Central memory CD8-positive, alpha-beta T cell (primary cell): ENCODE measurements around the gene REXO1.
A peak's percentile ranks its signal among the peaks of the same experiment; 100 is the strongest.

Experiments used
- ATAC-seq: fragments of 150-1000 bp; cut with Tn5 transposase; replicated peaks from 2 replicates; pipeline ENCODE4 v1.10.0; 2022; ENCODE audit warnings: mild to moderate bottlenecking, moderate FRiP score, moderate number of reproducible peaks; ENCODE audit not compliant: poor library complexity, severe bottlenecking; ENCODE audit errors: extremely low read depth
- DNase-seq, 2 donors: peaks; one replicate each; pipeline ENCODE4 v3.0.0; 2021; ENCODE audit warnings: low spot score in 2 of 2
- H3K27ac Mint-ChIP-seq: one replicate; pipeline ENCODE4 v1.8.0; 2022; ENCODE audit warnings: low read depth, mild to moderate bottlenecking, moderate library complexity, mixed read lengths
- H3K27me3 Mint-ChIP-seq: one replicate; pipeline ENCODE4 v1.8.0; 2022; ENCODE audit warnings: mixed read lengths
- H3K36me3 Mint-ChIP-seq: one replicate; pipeline ENCODE4 v1.8.0; 2022; ENCODE audit warnings: mild to moderate bottlenecking, moderate library complexity, mixed read lengths; ENCODE audit not compliant: insufficient read depth
- H3K4me1 Mint-ChIP-seq: one replicate; pipeline ENCODE4 v1.8.0; 2022; ENCODE audit warnings: mixed read lengths
- H3K4me3 Mint-ChIP-seq: one replicate; pipeline ENCODE4 v1.8.0; 2022; ENCODE audit warnings: mild to moderate bottlenecking, moderate library complexity, mixed read lengths
- H3K9me3 Mint-ChIP-seq: one replicate; pipeline ENCODE4 v1.8.0; 2022; ENCODE audit warnings: mixed read lengths

The REXO1 gene

DNA sequence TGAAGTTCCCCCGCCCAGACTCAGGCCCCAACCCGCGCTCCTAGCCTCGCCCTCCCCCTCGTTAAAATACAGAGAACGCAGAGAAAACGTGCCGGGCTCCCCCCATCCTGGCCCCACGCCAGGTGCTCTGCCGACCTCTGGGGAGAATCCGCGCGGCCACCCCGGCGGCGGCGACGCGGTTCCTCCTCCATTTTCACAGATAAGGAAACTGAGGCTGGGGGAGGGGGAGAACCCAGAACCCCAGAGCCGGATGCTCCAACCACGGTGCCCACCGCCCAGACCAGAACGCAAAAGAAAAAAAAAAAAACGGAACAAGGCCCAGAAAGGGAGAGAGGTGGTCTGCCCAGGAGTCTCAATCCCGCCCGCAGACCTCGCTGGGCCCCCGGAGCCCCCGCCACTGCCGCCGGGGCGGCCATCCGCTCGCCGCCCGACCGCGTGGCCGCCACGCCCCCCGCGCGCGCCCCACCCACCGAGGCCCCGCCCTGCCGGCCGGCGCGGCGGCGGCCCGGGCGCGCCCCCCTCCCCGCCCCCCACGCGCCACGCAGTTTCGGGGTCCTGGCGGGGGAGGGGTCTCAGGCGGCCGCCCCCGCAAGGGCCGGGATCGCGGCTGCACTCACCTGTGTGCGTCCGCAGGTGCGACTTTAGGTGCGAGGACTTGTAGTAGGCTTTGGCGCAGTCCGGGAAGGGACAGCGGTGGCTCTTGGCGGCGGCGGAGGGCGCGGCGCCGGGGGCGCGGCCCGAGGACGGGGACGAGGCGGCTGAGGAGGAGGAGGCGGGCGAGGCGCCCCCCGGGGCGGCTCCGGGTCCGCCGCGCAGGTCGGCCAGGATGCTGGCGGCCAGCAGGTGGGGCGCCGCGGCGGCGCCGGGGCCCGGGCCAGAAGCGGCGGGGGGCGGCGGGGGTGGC, 14.4 kb upstream of the REXO1 start:
- peak overlapping the region; percentile 95 for H3K27ac Mint-ChIP-seq
- H3K9me3 Mint-ChIP-seq: no peaks in the 10 kb centered on the region
- ATAC-seq: no peak
- peak in 1 of 2 donors; percentile 42 for DNase-seq
- H3K4me1 Mint-ChIP-seq: peaks cover 31% of the 10 kb centered on the region
- H3K27me3 Mint-ChIP-seq: no peaks in the 10 kb centered on the region
- H3K36me3 Mint-ChIP-seq: peaks cover 18% of the 10 kb centered on the region
- H3K4me3 Mint-ChIP-seq: peak overlapping the region; percentile 97

DNA sequence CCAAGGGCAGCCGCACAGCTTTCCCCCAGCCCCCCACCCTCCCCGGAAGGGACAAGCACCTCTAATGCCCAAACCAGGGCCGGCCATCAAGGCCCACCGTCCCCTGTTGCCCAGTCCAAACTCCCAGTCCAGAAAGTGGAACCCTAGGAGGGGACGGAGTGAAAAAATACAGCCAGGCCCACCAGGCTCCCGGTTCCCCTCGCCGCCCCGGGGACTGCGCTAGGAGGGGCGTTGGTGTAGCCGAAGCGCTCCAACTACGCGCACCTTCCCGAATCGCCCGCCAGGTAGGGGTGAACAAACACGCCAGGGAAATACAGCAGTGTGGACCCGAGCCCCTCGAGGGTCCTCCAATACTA, 13.8 kb upstream of the REXO1 start:
- Mint-ChIP-seq H3K9me3 (no peaks in the 10 kb centered on the region), H3K4me1 (peaks cover 31% of the 10 kb centered on the region), H3K27me3 (no peaks in the 10 kb centered on the region), H3K27ac (peak overlapping the region; percentile 95), H3K36me3 (peaks cover 21% of the 10 kb centered on the region), H3K4me3 (peak overlapping the region; percentile 97)
- DNase-seq (no peak), ATAC-seq (no peak)

DNA sequence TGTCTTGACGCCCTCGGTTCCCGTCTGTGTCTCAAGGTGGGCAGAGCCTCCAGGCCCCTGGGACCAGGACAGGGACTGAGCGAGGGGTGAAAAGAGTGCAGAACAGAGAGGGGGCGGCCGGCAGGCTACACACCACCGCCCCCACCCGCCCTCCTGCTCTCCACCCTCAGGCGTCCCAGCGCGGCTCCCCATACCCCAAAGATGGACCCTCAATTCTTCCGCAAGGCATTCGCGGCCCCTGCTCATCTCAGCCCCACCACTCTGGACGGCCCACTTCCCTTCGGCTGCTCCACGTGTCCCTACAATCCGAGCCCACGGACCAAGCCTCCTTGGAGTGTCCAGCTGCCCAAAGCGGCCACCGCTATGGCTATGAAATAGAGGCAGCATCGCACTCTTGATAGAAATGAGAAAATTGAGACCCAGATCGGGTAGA, 13.3 kb upstream of the REXO1 start:
- peaks cover 22% of the 10 kb centered on the region for H3K36me3 Mint-ChIP-seq
- no peaks in the 10 kb centered on the region for H3K9me3 Mint-ChIP-seq
- no peak for ATAC-seq
- peaks cover 31% of the 10 kb centered on the region for H3K4me1 Mint-ChIP-seq
- H3K27me3 Mint-ChIP-seq: no peaks in the 10 kb centered on the region
- DNase-seq: no peak
- H3K4me3 Mint-ChIP-seq: peak overlapping the region; percentile 97
- peak overlapping the region; percentile 95 for H3K27ac Mint-ChIP-seq

DNA sequence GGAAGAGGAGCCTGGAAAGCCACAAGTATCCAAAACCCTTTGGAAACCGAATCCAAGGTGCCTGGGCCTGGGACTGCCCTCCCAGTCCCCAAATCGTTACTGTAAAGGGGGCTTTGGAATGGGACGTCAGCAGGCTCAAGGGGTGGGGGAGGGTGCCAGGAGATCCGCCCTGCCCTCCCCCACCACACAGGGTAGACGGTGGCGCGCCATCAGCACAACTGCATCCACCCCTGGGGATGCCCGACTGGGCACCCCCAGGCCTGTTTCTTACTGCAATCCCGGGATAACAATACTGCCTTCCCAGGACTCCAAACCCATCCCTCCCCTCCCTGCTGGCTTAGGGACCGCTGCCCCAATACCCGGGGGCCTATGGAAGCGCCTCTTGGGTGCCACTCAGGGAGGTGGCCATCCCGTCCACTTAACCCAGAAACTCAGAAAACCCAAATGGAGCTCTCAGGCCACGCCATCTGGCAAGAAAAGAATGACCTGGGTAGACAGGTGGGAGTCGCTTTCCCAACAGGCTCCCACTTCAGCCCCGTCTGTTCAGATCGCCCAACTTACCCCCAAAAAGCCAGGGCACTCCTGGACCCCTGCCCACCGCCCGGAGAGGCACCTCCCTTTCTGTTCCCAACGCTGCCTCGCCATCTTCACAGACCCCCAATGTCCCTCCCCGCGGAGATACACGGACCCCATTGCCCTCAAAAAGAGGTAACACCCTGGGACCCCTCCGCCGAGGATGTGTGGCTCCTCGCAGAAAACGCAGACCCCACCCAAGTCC, 12.7 kb upstream of the REXO1 start:
- peak overlapping the region; percentile 95 for H3K27ac Mint-ChIP-seq
- DNase-seq: no peak
- H3K27me3 Mint-ChIP-seq: no peaks in the 10 kb centered on the region
- ATAC-seq: no peak
- H3K4me3 Mint-ChIP-seq: peak overlapping the region; percentile 97
- no peaks in the 10 kb centered on the region for H3K9me3 Mint-ChIP-seq
- H3K36me3 Mint-ChIP-seq: peaks cover 22% of the 10 kb centered on the region
- peaks cover 37% of the 10 kb centered on the region for H3K4me1 Mint-ChIP-seq

DNA sequence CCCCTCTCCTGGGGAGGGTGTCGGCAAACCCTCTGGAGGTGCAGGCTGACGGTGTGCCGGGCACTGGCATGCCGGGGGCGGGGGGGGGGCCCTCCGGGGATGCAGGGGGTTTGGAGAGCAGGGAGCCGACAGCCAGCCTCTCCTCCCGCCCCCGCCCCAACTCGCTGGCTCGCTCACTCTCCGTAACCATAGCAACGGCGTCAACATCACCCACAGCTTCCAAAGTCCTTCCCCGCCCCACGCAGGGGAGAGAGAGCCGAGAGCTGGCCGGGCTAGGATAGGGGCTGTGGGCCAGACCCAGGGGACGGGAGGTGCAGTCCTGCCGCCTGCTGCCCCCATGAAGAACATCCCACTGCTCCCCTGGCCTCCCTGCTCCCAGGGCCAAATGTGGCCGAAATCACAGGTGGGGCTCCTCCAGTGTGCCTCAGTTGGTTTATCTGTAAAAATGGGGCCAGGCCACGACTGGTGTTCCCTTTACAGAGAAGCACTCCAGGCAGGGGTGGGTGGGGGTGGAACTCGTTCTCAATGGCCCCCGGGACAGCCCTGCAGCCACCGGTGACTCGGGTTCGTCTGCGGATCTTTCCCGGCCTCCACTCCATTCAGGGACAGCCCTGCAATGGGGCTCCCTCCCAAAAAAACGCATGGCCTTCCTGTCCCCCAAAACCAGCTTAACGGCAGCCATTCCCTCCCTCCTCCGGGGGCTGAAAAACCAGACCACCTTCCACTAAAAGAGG, 11.9 kb upstream of the REXO1 start:
- peaks cover 45% of the 10 kb centered on the region for H3K4me1 Mint-ChIP-seq
- no peaks in the 10 kb centered on the region for H3K27me3 Mint-ChIP-seq
- DNase-seq (no peak), ATAC-seq (no peak)
- H3K36me3 Mint-ChIP-seq: peaks cover 22% of the 10 kb centered on the region
- H3K27ac Mint-ChIP-seq: peak overlapping the region; percentile 29
- peak overlapping the region; percentile 97 for H3K4me3 Mint-ChIP-seq
- no peaks in the 10 kb centered on the region for H3K9me3 Mint-ChIP-seq

DNA sequence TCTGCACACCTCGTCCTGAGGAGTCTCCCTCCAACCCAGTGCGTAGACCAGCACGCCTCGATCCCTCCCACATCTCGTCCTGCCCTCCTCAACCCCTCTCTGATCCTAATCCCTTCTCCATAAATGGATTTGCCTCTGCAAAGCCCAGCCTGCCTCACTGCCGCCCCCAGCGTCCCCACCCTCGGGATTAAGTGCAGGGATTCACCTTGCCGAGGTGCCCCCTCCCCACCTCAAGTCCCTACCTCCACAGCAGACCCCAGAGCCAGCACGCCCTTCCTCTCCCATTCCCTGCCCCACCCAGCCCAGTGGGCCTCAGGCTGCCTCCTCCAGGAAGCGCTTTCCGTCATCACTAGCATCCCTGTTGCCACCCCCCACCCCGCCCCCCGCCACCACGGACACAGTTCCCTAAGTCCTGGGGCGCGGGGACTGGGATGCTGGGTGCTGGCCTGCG, 11.1 kb upstream of the REXO1 start:
- no peaks in the 10 kb centered on the region for H3K27me3 Mint-ChIP-seq
- H3K4me1 Mint-ChIP-seq: peaks cover 49% of the 10 kb centered on the region

DNA sequence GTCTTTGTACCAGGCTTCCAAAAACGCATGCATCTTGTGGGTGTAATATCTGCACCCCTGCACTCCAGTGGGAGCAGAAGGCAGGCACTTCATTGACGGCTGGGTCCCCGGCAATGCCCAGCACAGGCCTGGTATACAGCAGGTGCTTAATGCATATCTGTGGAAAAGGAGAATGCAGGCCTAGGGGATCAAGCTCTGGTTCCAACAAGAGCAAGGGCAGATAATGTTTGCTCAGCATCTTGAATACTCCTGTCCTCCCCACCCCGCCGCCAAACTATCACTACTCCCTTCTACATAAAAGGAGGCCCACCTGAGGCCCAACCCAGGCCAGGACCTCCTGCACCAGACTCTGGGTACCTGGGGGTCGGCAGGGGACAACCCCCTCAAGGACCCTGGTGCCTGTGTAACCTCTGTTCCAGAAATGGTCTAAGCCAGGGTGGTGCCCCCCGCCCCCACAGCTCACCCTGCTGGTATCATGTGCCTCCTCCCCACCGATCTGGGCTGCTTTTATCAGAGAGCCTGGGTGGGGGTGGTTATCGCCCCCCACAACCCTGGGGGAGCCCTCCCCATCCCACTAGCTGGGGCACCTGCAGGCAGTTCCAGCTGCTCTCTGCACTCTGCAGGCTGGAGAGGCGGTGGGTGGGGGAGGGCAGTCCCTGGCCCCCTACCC, 10.3 kb upstream of the REXO1 start:
- Mint-ChIP-seq H3K9me3 (no peaks in the 10 kb centered on the region), H3K4me3 (peak overlapping the region; percentile 40), H3K4me1 (peaks cover 50% of the 10 kb centered on the region), H3K36me3 (peaks cover 17% of the 10 kb centered on the region), H3K27ac (no peak overlapping the region), H3K27me3 (no peaks in the 10 kb centered on the region)
- no peak for DNase-seq
- no peak for ATAC-seq

More for the DNA sequence above, 11.1 kb upstream of the REXO1 start:
- Mint-ChIP-seq H3K4me3 (peak overlapping the region; percentile 40), H3K36me3 (peaks cover 19% of the 10 kb centered on the region), H3K9me3 (no peaks in the 10 kb centered on the region), H3K27ac (peak overlapping the region; percentile 29)
- no peak for ATAC-seq
- DNase-seq: no peak

DNA sequence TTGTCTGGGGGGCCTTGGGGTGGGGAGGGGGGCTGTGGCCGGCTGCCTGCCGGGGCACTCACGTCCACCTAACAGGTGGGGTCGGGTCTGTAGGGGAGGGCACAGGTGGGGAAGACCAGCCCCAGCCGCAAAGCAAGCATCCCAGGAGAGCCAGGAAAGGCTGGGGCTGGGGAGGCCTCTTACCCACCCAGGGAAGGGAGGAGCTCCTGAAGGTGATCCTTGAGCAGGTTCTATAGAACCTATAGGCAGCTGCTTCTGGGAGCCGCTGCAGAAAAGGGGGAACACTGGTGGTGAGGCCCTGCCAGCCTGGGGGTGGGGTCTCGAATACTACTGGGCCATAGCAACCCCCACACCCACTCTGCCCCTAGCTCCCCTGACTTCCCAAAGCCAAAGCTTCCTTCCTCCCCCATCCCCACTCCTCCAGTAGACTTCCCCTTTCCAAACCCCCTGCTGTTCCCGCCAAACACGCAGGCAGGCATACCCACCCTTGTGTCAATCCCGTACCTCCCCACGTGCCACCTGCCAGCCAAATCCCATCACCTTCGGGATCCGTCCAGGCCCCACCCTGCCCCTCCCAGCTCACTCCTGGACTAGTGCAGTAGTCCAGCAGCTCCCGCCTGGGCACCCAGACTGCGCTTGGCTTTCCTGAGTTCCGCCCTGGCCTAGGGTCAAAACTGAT, 9.5 kb upstream of the REXO1 start:
- Mint-ChIP-seq H3K4me1 (peaks cover 55% of the 10 kb centered on the region), H3K27ac (no peak overlapping the region), H3K9me3 (no peaks in the 10 kb centered on the region), H3K27me3 (no peaks in the 10 kb centered on the region), H3K4me3 (peak overlapping the region; percentile 78), H3K36me3 (peaks cover 21% of the 10 kb centered on the region)
- no peak for DNase-seq
- no peak for ATAC-seq

DNA sequence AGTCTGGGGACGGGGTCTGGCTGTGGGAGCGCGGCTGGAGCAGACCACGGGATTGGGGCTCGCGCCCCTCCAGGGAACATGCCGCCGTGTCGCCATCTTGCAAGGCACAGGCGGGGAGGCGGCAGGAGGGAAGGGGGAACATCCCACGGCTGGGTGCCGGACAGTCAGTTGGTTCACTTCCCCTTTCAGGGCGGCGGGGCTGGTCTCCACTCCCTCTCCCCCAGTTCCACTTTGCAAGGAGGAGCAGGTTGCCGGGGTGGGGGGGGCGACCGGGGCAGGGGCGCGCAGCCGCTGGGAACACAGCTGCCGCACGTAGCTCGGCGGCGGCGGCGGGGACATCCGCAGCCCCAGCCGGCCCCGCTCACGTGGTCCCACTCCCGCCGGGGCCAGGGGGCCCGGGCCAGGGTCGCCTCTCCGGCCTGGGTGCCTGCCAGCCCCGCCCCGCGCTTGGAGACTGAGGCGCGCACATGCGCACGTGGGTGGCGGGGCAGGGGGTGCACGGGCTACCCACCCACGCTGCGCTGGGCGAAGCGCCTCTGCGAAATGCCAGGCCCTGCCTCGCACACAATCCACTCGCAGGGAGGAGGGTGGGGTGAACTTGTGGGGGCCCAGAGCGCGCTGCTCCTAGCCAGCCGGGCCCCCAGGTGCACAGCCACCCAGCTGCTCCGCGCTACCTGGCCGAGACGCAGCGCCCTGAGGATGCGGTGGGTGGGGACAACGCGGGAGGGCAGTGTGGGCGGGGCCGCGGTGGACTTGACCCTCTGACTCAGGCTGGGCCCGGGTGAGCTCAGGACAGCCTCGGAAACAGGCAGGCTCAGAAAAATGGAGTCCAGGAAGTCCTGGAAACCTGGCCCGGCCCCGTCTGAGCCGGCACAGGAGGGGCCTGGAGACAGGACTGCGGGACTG, 8.7 kb upstream of the REXO1 start:
- no peaks in the 10 kb centered on the region for H3K27me3 Mint-ChIP-seq
- peaks cover 48% of the 10 kb centered on the region for H3K4me1 Mint-ChIP-seq
- peak overlapping the region; percentile 78 for H3K4me3 Mint-ChIP-seq
- peaks cover 17% of the 10 kb centered on the region for H3K36me3 Mint-ChIP-seq
- DNase-seq: no peak
- ATAC-seq: no peak
- no peaks in the 10 kb centered on the region for H3K9me3 Mint-ChIP-seq
- H3K27ac Mint-ChIP-seq: peak overlapping the region; percentile 78

DNA sequence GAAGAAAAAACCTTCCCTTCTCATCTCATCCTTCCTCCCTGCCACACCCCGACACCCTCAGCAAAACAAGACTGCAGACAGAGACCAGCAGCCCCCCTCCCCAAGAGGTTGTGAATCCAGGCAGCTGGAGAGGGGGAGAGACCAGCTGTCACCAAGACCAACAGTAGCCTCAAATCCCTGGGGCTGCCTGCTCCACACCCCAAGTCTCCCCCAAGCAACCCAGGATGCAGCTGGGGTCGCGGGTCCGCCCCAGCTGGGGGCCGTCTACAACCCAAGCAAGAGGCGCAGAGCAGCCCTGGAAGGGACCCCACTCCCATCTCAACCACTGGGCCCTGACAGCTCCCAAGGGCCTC, 8.0 kb upstream of the REXO1 start:
- Mint-ChIP-seq H3K4me3 (peak overlapping the region; percentile 78), H3K27me3 (no peaks in the 10 kb centered on the region), H3K36me3 (peaks cover 18% of the 10 kb centered on the region), H3K4me1 (peaks cover 42% of the 10 kb centered on the region), H3K9me3 (no peaks in the 10 kb centered on the region), H3K27ac (peak overlapping the region; percentile 78)
- ATAC-seq: no peak
- no peak for DNase-seq

DNA sequence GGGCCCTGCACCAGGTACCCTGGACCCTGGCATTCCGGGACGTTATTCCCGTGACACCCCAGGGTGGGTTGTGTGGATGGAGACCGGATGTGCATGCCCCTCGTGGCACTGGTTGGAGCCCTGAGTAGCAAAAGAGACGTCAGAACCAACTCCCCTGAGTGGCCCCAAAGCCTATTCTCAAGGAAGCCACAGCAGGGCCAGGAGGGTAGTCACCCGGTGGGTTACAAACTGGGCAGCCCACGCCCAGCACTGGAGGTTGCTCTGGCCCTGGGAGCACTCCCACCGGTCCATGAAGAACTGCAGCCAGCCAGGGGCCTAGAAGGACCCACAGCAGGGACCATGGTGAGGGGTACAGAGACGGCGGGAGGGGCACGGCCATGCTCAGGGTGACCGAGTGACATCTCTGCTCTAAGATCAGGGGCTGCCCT, 7.6 kb upstream of the REXO1 start:
- Mint-ChIP-seq H3K27me3 (no peaks in the 10 kb centered on the region), H3K27ac (peak overlapping the region; percentile 78), H3K4me3 (peak overlapping the region; percentile 78), H3K4me1 (peaks cover 43% of the 10 kb centered on the region), H3K36me3 (peaks cover 20% of the 10 kb centered on the region), H3K9me3 (no peaks in the 10 kb centered on the region)
- ATAC-seq (no peak), DNase-seq (no peak)
